T-helper 2 cell (primary cell): Measurements from ENCODE around the gene SACM1L.

Experiments used
- DNase-seq, 5 experiments: peaks; one replicate each; pipeline versions ENCODE4 v3.0.0 to v3.0.0-alpha.2; 2012 to 2022

The SACM1L gene

DNA sequence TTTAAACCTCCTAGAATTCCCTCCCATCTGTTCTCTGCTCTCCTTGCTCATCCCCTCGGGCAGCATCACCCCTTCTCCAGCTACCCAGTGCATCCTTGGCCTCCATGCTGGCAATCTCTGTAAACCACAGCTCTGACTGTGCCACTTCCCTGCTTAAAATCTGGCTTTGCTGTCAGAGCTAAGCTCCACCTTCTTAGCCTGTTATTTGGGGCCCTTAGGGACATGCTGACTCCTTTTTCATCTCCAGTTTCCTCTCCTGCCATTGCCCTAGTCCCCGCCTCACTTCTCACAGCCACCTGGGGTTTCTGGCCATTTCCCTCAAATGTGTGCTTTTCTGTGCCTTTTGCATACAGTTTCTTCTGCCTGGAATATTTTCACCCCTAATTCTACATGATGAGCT is 101.4 kb downstream of the SACM1L start:
- no peak for DNase-seq

DNA sequence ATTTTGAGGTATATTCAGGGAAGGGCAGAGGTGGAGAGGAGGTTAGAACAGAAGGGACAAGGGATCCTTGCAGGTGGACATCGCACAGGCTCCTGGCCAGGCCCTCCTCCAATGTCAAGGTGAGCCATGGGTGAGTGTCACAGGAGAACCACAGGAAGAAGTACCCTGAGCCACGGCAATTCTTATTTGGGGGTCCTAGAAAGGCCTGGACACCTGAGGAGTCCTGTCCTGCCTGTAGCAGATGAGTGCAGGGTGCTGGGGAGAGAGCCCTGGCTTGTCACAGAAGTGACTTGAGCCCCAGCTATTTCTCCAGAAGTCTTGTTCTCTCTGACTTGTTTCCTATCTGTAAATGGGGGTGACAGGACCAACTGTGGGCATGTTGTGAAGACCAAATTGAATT is 102.8 kb downstream of the SACM1L start:
- no peak for DNase-seq

DNA sequence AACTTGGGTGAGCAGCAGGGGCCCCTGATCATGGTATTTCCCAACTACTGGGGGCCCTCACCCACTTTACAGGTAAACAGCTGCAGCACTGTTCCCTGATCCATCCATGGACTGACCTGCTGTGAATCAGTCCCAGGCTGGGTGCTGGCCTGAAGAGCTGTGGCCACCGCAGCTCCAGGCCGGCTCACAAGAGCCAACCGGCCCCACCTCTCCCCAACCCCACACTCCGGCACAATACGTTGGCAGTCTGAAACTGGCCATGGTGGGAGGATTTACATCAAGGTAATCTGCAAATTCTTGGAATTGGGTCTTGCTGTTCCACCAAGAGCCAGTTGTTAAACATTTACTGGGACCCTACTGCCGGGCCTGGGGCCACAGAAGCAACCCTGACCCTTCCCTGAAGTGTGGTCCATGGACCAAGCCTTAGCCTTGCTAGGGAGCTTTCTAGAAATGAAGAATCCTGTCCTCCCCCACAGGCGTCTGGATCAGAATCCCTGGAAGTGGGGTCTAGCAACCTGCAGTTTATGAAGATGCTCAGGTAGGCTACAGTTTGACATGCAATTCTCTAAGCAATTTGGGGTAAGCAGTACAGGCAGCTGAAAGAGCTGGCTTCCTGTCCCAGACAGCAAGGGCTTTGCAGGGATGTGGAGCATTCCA is 103.4 kb downstream of the SACM1L start:
- DNase-seq = no peak

DNA sequence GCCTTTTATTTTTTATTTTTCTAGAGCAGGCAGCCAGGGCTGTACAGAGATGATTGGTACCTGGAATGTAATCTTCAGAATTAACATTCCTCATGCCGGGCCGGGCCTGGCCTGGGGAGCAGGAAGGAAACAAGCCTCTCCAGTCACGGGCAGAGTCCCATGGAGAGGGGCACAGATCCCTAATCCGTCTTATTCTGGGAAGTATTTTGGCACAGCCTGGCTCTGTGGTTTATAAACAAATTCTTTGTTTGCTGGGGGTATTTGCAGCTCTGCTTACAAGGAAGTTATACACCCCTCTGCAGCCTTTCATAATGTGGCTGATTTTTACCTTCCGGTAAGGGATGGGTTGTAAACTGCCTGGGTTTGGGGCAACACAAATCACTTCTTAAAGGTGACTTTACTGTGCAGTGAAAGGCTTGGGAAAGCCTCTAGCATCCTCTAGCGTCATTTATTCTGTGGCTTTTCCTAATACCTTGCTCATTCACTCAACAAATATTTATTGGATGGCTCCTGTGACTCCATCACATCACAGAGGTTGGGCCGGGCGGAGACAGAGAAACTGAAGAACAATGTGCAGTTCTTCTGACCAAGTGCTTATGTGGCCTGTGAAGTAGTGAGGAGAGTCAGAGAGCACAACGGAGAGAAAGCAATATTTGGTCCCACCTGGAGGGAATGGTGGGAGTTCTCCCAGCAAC is 104.4 kb downstream of the SACM1L start:
- DNase-seq = no peak

DNA sequence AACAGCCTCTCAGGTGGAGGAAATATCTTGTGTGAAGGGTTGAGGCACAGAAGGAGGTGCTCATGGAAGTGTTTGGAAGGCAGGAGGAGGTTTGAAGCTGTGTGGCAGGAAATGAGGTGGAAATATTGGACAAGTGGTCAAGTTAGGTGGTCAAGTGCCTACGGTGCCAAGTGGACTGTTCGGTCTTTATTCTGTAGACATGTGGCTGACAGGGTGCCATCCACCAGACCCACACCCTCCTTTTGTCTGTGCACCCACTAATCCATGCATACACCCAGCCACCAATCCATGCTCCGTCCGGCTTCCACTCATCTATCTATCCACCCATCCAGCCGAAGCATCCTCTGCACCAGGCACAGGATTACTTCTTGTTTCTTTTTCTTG is 105.0 kb downstream of the SACM1L start:
- no peak for DNase-seq

DNA sequence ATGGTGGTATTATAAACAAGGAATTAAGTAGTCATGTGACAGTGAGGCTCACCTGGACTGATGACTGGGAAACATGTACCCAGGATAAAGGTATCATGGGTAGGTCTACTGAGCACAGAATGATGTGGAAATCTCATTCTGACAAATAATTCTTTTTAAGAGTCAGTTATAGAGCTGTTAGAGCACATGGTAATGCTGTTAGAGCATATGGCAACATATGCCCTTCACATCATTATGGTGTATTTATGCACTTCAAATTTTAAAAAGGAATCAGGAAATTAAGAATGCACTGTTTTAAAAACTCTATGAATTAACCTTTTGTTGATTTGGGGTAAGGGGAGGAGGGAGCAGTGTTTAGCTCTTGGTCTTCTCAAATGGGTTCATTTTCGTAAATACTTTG is 105.5 kb downstream of the SACM1L start:
- DNase-seq = no peak
